NCI-H1417 treated with DMSO at 0.1 percent for 48 hours (cell line): ENCODE measurements around the gene ID3.

Experiments
- DNase-seq: peaks from one replicate; lab custom pipeline; 2025; lab: John Stamatoyannopoulos, UW

Gene ID3

DNA sequence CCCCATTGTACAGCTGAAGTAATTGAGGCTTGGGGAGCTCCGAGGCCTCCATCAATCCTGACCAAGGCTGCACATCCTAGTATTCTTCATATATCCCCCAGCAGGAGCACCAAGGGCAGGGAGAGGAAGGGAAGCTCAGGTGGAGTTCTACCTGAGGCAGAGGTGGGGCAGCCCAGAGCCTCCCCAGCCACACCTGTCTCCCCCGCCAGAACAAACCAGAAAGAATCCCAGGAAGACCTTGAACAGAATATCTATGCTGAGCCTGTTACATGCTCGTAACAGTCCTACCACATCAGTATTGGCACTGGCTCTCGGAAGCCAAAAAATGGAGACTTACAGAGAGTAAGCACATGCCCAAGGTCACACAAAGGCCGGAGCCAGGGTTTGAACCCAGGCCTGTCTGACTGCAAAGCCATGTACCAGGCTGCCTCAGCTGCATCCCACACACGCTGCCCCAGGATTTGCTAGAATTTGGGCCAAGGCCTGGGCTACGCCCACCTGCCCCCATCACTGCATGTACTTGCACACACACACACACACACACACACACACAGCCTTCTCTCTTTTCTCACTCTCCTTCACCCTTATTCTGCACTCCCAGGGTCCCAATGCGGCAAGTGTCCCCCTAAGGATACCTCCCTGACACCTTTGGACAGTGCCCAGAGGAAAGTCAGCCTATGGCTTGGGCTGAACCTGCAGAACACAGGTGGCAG lies 32.8 kb downstream of the ID3 start:
- DNase-seq, result no peak

- DNase-seq, result no peak
Measured at GRCh38 chr1:23525558-23526250, 33.6 kb downstream of the ID3 start.

DNA sequence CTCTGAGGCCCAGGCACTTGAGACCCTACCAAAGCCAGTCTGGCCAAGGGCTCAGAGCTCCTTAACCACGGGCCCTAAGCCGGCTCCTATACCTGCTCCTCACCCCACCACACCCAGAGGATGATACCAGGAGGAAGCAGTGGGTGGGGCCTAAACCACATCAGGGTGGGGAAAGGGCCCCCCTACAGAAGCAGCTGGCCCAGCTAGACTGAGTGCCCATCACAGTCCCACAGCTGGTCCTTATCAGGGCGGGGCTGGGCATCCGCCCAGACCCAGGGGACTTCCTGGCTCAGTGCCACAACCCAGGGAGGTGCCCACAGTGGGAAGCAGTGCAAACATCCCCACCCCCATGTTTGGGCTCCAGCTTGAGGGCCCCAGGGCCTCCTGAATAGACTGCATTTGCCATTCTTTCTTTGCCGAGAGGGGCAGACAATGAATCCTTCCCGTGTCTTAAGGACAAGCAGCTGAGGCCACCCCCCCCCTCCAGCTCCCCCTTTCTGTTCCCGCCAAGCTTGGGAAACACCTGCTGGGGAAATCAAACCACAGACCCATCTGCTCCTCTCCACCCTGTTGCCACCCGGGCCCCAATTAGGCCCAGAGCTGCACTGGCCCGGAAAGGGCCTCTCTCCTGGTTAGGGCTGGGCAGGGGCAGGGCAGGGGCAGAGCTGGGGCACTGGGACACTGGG lies 34.4 kb downstream of the ID3 start:
- peak; percentile 42 for DNase-seq

DNA sequence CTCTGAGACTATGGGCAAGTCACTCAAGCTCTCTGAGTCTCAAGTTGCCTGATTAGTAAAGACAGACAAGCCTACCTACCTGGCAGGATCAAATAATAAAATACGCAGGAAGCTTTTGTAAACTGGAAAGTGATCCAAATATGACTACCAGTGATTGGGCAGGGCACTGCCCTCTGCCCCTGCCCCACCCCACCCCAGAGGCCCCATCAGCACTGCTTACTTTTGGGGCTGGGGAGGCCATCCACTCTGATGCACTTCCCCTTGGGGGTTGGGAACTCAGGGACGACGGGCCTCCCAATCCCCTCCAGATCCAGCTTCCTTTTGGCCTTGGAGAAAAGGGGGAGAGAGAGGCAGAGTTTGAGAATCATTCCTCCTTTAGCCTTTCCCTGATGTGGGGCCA lies 35.1 kb downstream of the ID3 start:
- no peak for DNase-seq

DNA sequence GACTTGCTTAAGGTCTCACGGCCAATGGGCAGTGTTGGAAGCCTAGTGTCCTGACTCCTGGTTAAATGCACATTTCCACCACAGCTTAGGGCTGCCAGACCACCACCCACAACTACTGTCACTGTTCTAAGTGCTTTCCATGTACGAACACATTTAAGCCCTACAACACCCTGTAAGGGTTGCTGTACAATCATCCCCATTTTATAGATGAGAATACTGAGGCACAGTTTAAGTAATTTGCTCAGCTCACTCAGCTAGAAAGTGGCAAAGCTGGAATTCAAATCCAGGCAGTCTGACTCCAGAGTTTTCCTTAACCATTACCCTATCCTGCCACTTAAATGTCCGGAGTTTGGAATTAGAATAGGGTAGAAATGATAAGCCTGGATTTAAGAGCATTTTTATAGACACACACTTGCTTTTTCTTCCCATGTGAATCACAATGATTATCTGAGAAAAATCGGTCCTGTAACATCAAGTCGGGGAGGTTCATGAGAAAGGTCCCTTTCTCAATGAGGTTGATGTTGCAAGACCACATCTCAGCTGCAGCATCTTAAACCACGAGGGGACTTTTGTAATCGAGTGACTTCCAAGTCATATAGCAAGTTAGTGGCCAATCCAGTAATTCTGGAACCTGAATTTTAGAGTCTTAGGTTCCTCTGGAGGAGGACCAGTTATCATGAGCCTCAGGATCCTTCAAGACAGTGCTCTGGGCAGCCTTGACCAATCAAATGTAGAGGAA lies 36.9 kb downstream of the ID3 start:
- DNase-seq, result no peak

DNA sequence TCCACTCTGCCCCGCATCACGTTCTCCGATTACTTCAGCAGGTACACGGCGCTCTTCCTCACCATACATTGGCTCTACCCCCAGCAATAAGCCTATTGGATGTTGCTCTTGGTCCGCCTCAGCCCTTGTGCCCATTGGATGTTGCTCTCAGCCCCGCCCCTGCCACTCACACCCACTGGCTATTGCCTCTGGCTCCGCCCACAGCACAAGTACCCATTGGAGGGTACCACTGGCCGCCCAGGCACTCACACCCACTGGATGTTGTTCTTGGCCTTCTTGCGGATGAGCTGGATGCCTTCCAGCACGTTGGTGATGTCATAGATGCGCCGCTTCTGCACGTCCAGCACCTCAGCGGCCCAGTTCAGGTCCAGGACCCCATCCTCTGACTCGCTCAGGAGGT lies 37.7 kb downstream of the ID3 start:
- no peak for DNase-seq

- no peak for DNase-seq
Measured at GRCh38 chr1:23517581-23517980, 41.7 kb downstream of the ID3 start.

GRCh38 chr1:23515905-23516304 lies 43.4 kb downstream of the ID3 start:
- no peak for DNase-seq

- no peak for DNase-seq
Measured at GRCh38 chr1:23514111-23514679, 45.1 kb downstream of the ID3 start.

GRCh38 chr1:23509896-23510295 lies 49.4 kb downstream of the ID3 start:
- DNase-seq, result no peak
